H9 (cell line): ENCODE results near the gene RPLP2. TPM values are rescaled to one million over a fixed set of nuclear protein-coding genes. Genes with fewer than 3 reads are reported as not detected.
A peak's percentile ranks its signal among the peaks of the same experiment; 100 is the strongest.

Source experiments
- DNase-seq: peaks from one replicate; pipeline ENCODE4 v3.0.0-alpha.2; 2017
- H2AFZ ChIP-seq: one replicate; pipeline ENCODE4 v1.6.1; 2013; ENCODE audit warnings: mild to moderate bottlenecking, low read length, control low read depth, moderate library complexity
- H2AK5ac ChIP-seq: 2 replicates; pipeline ENCODE4 v1.6.1; 2013; ENCODE audit warnings: low read length, control low read depth, mixed read lengths; ENCODE audit not compliant: insufficient read length
- H2BK120ac ChIP-seq: one replicate; pipeline ENCODE4 v1.6.1; 2013; ENCODE audit warnings: low read depth, mild to moderate bottlenecking, low read length, control low read depth, inconsistent platforms; ENCODE audit not compliant: poor library complexity, severe bottlenecking
- H2BK12ac ChIP-seq: 2 replicates; pipeline ENCODE4 v1.6.1; 2013; ENCODE audit warnings: low read length, control low read depth, mixed read lengths, low read depth; ENCODE audit not compliant: insufficient read length
- H2BK15ac ChIP-seq: 2 replicates; pipeline ENCODE4 v1.6.1; 2013; ENCODE audit warnings: low read depth, low read length, control low read depth
- H2BK20ac ChIP-seq: one replicate; pipeline ENCODE4 v1.6.1; 2013; ENCODE audit warnings: low read depth, mild to moderate bottlenecking, low read length, control low read depth, inconsistent platforms; ENCODE audit not compliant: poor library complexity, severe bottlenecking
- H2BK5ac ChIP-seq: 2 replicates; pipeline ENCODE4 v1.6.1; 2013; ENCODE audit warnings: low read length, control low read depth, mixed read lengths; ENCODE audit not compliant: insufficient read length
- H3K14ac ChIP-seq: 2 replicates; pipeline ENCODE4 v1.6.1; 2013; ENCODE audit warnings: low read length, control low read depth; ENCODE audit not compliant: insufficient read depth
- H3K18ac ChIP-seq: 2 replicates; pipeline ENCODE4 v1.6.1; 2013; ENCODE audit warnings: low read depth, mild to moderate bottlenecking, mixed read lengths, low read length, control low read depth; ENCODE audit not compliant: insufficient read length
- H3K23ac ChIP-seq: 2 replicates; pipeline ENCODE4 v1.6.1; 2013; ENCODE audit warnings: low read length, control low read depth, mixed read lengths, low read depth; ENCODE audit not compliant: insufficient read length
- H3K23me2 ChIP-seq: 2 replicates; pipeline ENCODE4 v1.6.1; 2013; ENCODE audit warnings: low read depth, mild to moderate bottlenecking, mixed read lengths, low read length, control low read depth; ENCODE audit not compliant: insufficient read length, poor library complexity, severe bottlenecking
- H3K27ac ChIP-seq: 2 replicates; pipeline ENCODE4 v1.5.1; 2013; ENCODE audit warnings: low read length, control low read depth, mixed read lengths, low read depth; ENCODE audit not compliant: insufficient read length
- H3K27me3 ChIP-seq: 2 replicates; pipeline ENCODE4 v1.6.1; 2013; ENCODE audit warnings: low read length, control low read depth, inconsistent platforms; ENCODE audit not compliant: insufficient read depth
- H3K4ac ChIP-seq: 2 replicates; pipeline ENCODE4 v1.6.1; 2013; ENCODE audit warnings: low read depth, mild to moderate bottlenecking, control low read depth, inconsistent platforms, low read length, moderate library complexity
- H3K4me1 ChIP-seq: 2 replicates; pipeline ENCODE4 v1.6.1; 2013; ENCODE audit warnings: low read length, control low read depth, inconsistent platforms; ENCODE audit not compliant: insufficient read depth
- H3K4me2 ChIP-seq: 2 replicates; pipeline ENCODE4 v1.6.1; 2013; ENCODE audit warnings: low read length, control low read depth, mixed read lengths; ENCODE audit not compliant: insufficient read length, insufficient read depth
- H3K56ac ChIP-seq: 2 replicates; pipeline ENCODE4 v1.6.1; 2013; ENCODE audit warnings: low read depth, mild to moderate bottlenecking, mixed read lengths, low read length, control low read depth; ENCODE audit not compliant: insufficient read length
- H3K79me1 ChIP-seq: 2 replicates; pipeline ENCODE4 v1.6.1; 2013; ENCODE audit warnings: low read depth, mild to moderate bottlenecking, moderate library complexity, low read length, control low read depth, inconsistent platforms; ENCODE audit not compliant: insufficient read depth, poor library complexity, severe bottlenecking
- H3K79me2 ChIP-seq: 2 replicates; pipeline ENCODE4 v1.6.1; 2013; ENCODE audit warnings: low read length, control low read depth, inconsistent platforms; ENCODE audit not compliant: insufficient read depth
- H3K9ac ChIP-seq: 2 replicates; pipeline ENCODE4 v1.6.1; 2013; ENCODE audit warnings: low read length, control low read depth, mixed read lengths; ENCODE audit not compliant: insufficient read length; ENCODE audit errors: extremely low read depth
- H3K9me3 ChIP-seq: one replicate; pipeline ENCODE4 v1.6.1; 2013; ENCODE audit warnings: low read depth, low read length, inconsistent platforms; ENCODE audit not compliant: control insufficient read depth
- H3T11ph ChIP-seq: one replicate; pipeline ENCODE4 v1.6.1; 2013; ENCODE audit warnings: mild to moderate bottlenecking, low read length, control low read depth, inconsistent platforms
- H4K20me1 ChIP-seq: one replicate; pipeline ENCODE4 v1.6.1; 2013; ENCODE audit not compliant: control insufficient read depth, insufficient read length, insufficient read depth
- H4K5ac ChIP-seq: 2 replicates; pipeline ENCODE4 v1.6.1; 2013; ENCODE audit warnings: low read depth, mild to moderate bottlenecking, mixed read lengths, low read length, control low read depth; ENCODE audit not compliant: insufficient read length
- H4K8ac ChIP-seq: replicated peaks from 2 replicates; pipeline ENCODE4 v1.6.1; 2013; ENCODE audit warnings: low read length, control low read depth, mixed read lengths, low read depth; ENCODE audit not compliant: insufficient read length
- H4K91ac ChIP-seq: 2 replicates; pipeline ENCODE4 v1.6.1; 2013; ENCODE audit warnings: low read depth, mild to moderate bottlenecking, moderate library complexity, mixed read lengths, low read length, control low read depth; ENCODE audit not compliant: insufficient read length
- H3K27ac Mint-ChIP-seq, 3 experiments: 2 replicates in 2 of 3; 3 replicates in 1 of 3; pipeline ENCODE4 v1.8.0; 2020 to 2021; ENCODE audit warnings: mixed read lengths in 3 of 3, mild to moderate bottlenecking in 1 of 3, moderate library complexity in 1 of 3
- H3K27me3 Mint-ChIP-seq: 2 replicates; pipeline ENCODE4 v1.8.0; 2021; ENCODE audit warnings: low read depth, mild to moderate bottlenecking, moderate library complexity, mixed read lengths
- H3K36me3 Mint-ChIP-seq, 3 experiments: 2 replicates in 2 of 3; 3 replicates in 1 of 3; pipeline ENCODE4 v1.8.0; 2020 to 2021; ENCODE audit warnings: low read depth in 3 of 3, mixed read lengths in 3 of 3; ENCODE audit not compliant: insufficient read depth in 1 of 3
- H3K4me1 Mint-ChIP-seq, 2 experiments: 2 replicates each; pipeline ENCODE4 v1.8.0; 2020; ENCODE audit warnings: mixed read lengths in 2 of 2
- H3K4me3 Mint-ChIP-seq, 2 experiments: 2 replicates in 1 of 2; 3 replicates in 1 of 2; pipeline ENCODE4 v1.8.0; 2020 to 2021; ENCODE audit warnings: mild to moderate bottlenecking in 2 of 2, mixed read lengths in 2 of 2, moderate library complexity in 1 of 2
- H3K9me3 Mint-ChIP-seq, 2 experiments: 2 replicates in 1 of 2; 3 replicates in 1 of 2; pipeline ENCODE4 v1.8.0; 2020; ENCODE audit warnings: mild to moderate bottlenecking in 2 of 2, mixed read lengths in 2 of 2, moderate library complexity in 1 of 2
- CTCF ChIP-seq: fragments of 200-600 bp; sonication (generic); conservative IDR thresholded peaks from 3 replicates; pipeline ENCODE4 v1.8.0; 2021; ENCODE audit warnings: antibody characterized with exemption, mild to moderate bottlenecking
- WGBS: extraction: QIAGEN DNeasy Blood & Tissue Kit; methylation state at CpG from one replicate; pipeline ENCODE4 v1.1.7; 2013; ENCODE audit warnings: missing lambda C conversion rate, low lambda C conversion rate, mixed read lengths; ENCODE audit not compliant: insufficient read length; ENCODE audit errors: extremely low coverage; 5-methylcytosine and 5-hydroxymethylcytosine counted together
- total RNA-seq: library from RNA; stranded (reverse); gene quantifications from 2 replicates; pipeline ENCODE4 v1.2.1, GENCODE V29; 2021

RPLP2 gene
- total RNA-seq, 1 experiment from 2014 or later: 2,138 TPM

GRCh38 chr11:862081-862661 is 52.4 kb downstream of the RPLP2 start:
- Histone ChIP-seq H2BK5ac (no peak overlapping the region), H3T11ph (no peak overlapping the region), H4K91ac (no peak overlapping the region), H3K9me3 (no peaks in the 10 kb centered on the region), H2AK5ac (no peak overlapping the region), H3K23ac (no peak overlapping the region), H3K27ac (no peak overlapping the region), H2BK120ac (no peak overlapping the region), H4K20me1 (no peaks in the 10 kb centered on the region), H3K14ac (no peak overlapping the region), H3K4me1 (no peaks in the 10 kb centered on the region; the same call in 1 of the 2 replicates), H2BK12ac (no peak overlapping the region), H3K4ac (no peak overlapping the region), H3K56ac (no peak overlapping the region), H3K79me1 (no peaks in the 10 kb centered on the region), H4K5ac (no peak overlapping the region), H3K79me2 (no peaks in the 10 kb centered on the region), H3K23me2 (no peaks in the 10 kb centered on the region), H4K8ac (no peak overlapping the region), H3K18ac (no peak overlapping the region), H3K4me2 (no peak overlapping the region), H3K27me3 (no peaks in the 10 kb centered on the region), H2BK20ac (no peak overlapping the region), H2BK15ac (no peak overlapping the region), H3K9ac (no peak overlapping the region), H2AFZ (no peak overlapping the region)
- no CpG with 5 or more reads among the region's 20 CpGs for WGBS
- Mint-ChIP-seq H3K9me3 (no peaks in the 10 kb centered on the region), H3K27ac (0 out of 7 replicates have a peak overlapping the region, but pooled peaks of 1 of the 3 experiments have one; percentile 51), H3K4me3 (peak overlapping the region in 1 of 2 experiments; percentile 64; a peak in 3 of 5 replicates), H3K27me3 (peaks cover 21% of the 10 kb centered on the region), H3K4me1 (peaks cover 18 to 58% of the 10 kb centered on the region in 2 experiments), H3K36me3 (peaks cover 1 to 17% (median 5%) of the 10 kb centered on the region in 3 experiments; a peak in 4 of 7 replicates)
- TF ChIP-seq CTCF: no peak
- no peak for DNase-seq

Other genes with a start within 250 kb of the RPLP2 start
- 4.2 and 4.7 TPM in 2 replicates for gene LMNTD2, start 249.2 kb upstream of the RPLP2 start, total RNA-seq
- gene RASSF7, start 249.0 kb upstream of the RPLP2 start, total RNA-seq: 26.3 and 30.0 TPM in 2 replicates
- 48.9 and 50.6 TPM in 2 replicates for gene PHRF1, start 233.5 kb upstream of the RPLP2 start, total RNA-seq
- 9.7 and 9.8 TPM in 2 replicates for gene IRF7, start 194.0 kb upstream of the RPLP2 start, total RNA-seq
- gene CDHR5, start 185.0 kb upstream of the RPLP2 start, total RNA-seq: 0.46 TPM in 1 of 2 replicates, not detected in the other
- 1.8 and 2.3 TPM in 2 replicates for gene SCT, start 182.8 kb upstream of the RPLP2 start, total RNA-seq
- 6.2 and 6.8 TPM in 2 replicates for gene DRD4, start 172.7 kb upstream of the RPLP2 start, total RNA-seq
- gene DEAF1, start 114.7 kb upstream of the RPLP2 start, total RNA-seq: 67.3 and 68.6 TPM in 2 replicates
- 15.3 and 23.6 TPM in 2 replicates for gene TMEM80, start 114.2 kb upstream of the RPLP2 start, total RNA-seq
- 92.8 and 101 TPM in 2 replicates for gene EPS8L2, start 103.7 kb upstream of the RPLP2 start, total RNA-seq
- 268 and 300 TPM in 2 replicates for gene TALDO1, start 62.5 kb upstream of the RPLP2 start, total RNA-seq
- gene GATD1, start 32.5 kb upstream of the RPLP2 start, total RNA-seq: 51.5 and 60.0 TPM in 2 replicates
- gene CEND1, start 19.9 kb upstream of the RPLP2 start, total RNA-seq: 0.81 and 0.86 TPM in 2 replicates
- 51.9 and 54.6 TPM in 2 replicates for gene SLC25A22, start 11.7 kb upstream of the RPLP2 start, total RNA-seq
- 25.3 and 26.6 TPM in 2 replicates for gene PIDD1, start 4.7 kb upstream of the RPLP2 start, total RNA-seq
- gene PNPLA2, start 8.9 kb downstream of the RPLP2 start, total RNA-seq: 62.3 and 67.3 TPM in 2 replicates
- 28.8 and 29.0 TPM in 2 replicates for gene CRACR2B, start 18.0 kb downstream of the RPLP2 start, total RNA-seq
- 138 and 142 TPM in 2 replicates for gene CD151, start 23.0 kb downstream of the RPLP2 start, total RNA-seq
- 133 and 135 TPM in 2 replicates for gene POLR2L, start 32.6 kb downstream of the RPLP2 start, total RNA-seq
- 63.9 and 64.6 TPM in 2 replicates for gene TSPAN4, start 32.9 kb downstream of the RPLP2 start, total RNA-seq
- 87.2 and 89.4 TPM in 2 replicates for gene CHID1, start 100.8 kb downstream of the RPLP2 start, total RNA-seq
- 51.7 and 53.7 TPM in 2 replicates for gene AP2A2, start 115.9 kb downstream of the RPLP2 start, total RNA-seq
- not detected in 2 replicates for gene MUC6, start 226.8 kb downstream of the RPLP2 start, total RNA-seq